Naive B cell (primary cell): ENCODE results near the gene PCDHB9. TPM values are rescaled to one million over a fixed set of nuclear protein-coding genes. Genes with fewer than 3 reads are reported as not detected.
"Not testable (repeated sequence)": the region's sequence is repeated elsewhere in the genome, so short reads cannot be mapped to it uniquely, and the experiment has no call there.

ENCODE experiments used
- ATAC-seq, 2 donors: fragments of 150-1000 bp; cut with Tn5 transposase; 2 replicates each; pipeline ENCODE4 v1.10.0; 2021; ENCODE audit warnings: low read depth in 2 of 2, mild to moderate bottlenecking in 2 of 2, moderate library complexity in 2 of 2
- DNase-seq: peaks from one replicate; pipeline ENCODE4 v3.0.0; 2022
- H3K27ac Mint-ChIP-seq, 6 donors: one replicate each; pipeline ENCODE4 v1.8.0; 2020 to 2022; ENCODE audit warnings: mild to moderate bottlenecking in 6 of 6, mixed read lengths in 6 of 6, moderate library complexity in 5 of 6, inconsistent platforms in 2 of 6
- H3K27me3 Mint-ChIP-seq, 3 donors: one replicate each; pipeline ENCODE4 v1.8.0; 2021 to 2022; ENCODE audit warnings: mixed read lengths in 3 of 3, mild to moderate bottlenecking in 1 of 3
- H3K36me3 Mint-ChIP-seq, 2 donors: one replicate each; pipeline ENCODE4 v1.8.0; 2020 to 2022; ENCODE audit warnings: mixed read lengths in 2 of 2, inconsistent platforms in 1 of 2, mild to moderate bottlenecking in 1 of 2
- H3K4me1 Mint-ChIP-seq, 3 donors: one replicate each; pipeline ENCODE4 v1.8.0; 2020 to 2022; ENCODE audit warnings: mixed read lengths in 3 of 3, inconsistent platforms in 1 of 3, mild to moderate bottlenecking in 1 of 3, moderate library complexity in 1 of 3
- H3K4me3 Mint-ChIP-seq, 8 donors: one replicate each; pipeline ENCODE4 v1.8.0; 2020 to 2022; ENCODE audit warnings: mild to moderate bottlenecking in 8 of 8, mixed read lengths in 8 of 8, moderate library complexity in 8 of 8, inconsistent platforms in 2 of 8
- H3K9me3 Mint-ChIP-seq, 7 donors: one replicate each; pipeline ENCODE4 v1.8.0; 2020 to 2022; ENCODE audit warnings: mixed read lengths in 7 of 7, mild to moderate bottlenecking in 5 of 7, inconsistent platforms in 2 of 7, moderate library complexity in 1 of 7
- polyA plus RNA-seq, 6 donors: library from polyadenylated mRNA; unstranded; fragments of 300-500 nt; fragmentation: Illumina TruSeq; gene quantifications; one replicate each; pipeline ENCODE4 v1.2.3, GENCODE V29; 2021; ENCODE audit warnings: low read depth in 6 of 6

Gene PCDHB9
- polyA plus RNA-seq, 6 donors from 2014 or later: not detected

DNA sequence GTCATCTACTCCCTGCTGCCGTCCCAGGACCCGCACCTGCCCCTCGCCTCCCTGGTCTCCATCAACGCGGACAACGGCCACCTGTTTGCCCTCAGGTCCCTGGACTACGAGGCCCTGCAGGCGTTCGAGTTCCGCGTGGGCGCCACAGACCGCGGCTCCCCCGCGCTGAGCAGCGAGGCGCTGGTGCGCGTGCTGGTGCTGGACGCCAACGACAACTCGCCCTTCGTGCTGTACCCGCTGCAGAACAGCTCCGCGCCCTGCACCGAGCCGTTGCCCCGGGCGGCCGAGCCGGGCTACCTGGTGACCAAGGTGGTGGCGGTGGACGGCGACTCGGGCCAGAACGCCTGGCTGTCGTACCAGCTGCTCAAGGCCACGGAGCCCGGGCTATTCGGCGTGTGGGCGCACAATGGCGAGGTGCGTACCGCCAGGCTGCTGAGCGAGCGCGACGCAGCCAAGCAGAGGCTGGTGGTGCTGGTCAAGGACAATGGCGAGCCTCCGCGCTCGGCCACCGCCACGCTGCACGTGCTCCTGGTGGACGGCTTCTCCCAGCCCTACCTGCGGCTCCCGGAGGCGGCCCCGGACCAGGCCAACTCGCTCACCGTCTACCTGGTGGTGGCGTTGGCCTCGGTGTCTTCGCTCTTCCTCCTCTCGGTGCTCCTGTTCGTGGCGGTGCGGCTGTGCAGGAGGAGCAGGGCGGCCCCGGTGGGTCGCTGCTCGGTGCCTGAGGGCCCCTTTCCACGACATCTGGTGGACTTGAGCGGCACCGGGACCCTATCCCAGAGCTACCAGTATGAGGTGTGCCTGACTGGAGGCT lies 12.5 kb upstream of the PCDHB9 start:
- DNase-seq, H3K27ac Mint-ChIP-seq, H3K4me1 Mint-ChIP-seq, H3K36me3 Mint-ChIP-seq, ATAC-seq: not testable (repeated sequence)
- Mint-ChIP-seq H3K9me3 (peaks cover 0 to 27% (median 14%) of the 10 kb centered on the region in 7 donors), H3K27me3 (peaks cover 12 to 29% (median 14%) of the 10 kb centered on the region in 3 donors), H3K4me3 (peak overlapping the region in 1 of 8 donors; percentile 29)

DNA sequence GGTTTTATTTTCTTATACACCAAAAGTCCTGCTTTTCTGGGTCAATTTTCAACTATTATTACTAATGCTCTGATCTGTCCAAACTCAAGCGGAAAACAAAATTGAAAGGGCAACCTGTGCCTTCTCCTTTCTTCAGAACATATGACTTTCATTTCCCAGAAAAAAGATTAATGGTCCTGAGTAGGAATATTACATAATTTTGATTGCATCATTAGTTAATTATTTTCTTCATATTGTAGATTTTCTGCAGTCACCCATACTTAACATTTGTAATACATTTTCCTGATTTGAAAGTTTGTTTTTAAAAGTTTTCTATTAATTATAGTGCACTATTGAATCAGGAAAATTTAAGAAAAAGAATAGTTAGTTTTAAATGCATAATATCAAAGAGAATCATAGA lies 11.0 kb upstream of the PCDHB9 start:
- H3K9me3 Mint-ChIP-seq: peaks cover 0 to 36% (median 17%) of the 10 kb centered on the region in 7 donors
- no peak overlapping the region for H3K27ac Mint-ChIP-seq
- DNase-seq (no peak), ATAC-seq (no peak)
- peaks cover 0 to 8% (median 4%) of the 10 kb centered on the region in 3 donors for H3K4me1 Mint-ChIP-seq
- peaks cover 0 to 5% of the 10 kb centered on the region in 2 donors for H3K36me3 Mint-ChIP-seq
- no peak overlapping the region for H3K4me3 Mint-ChIP-seq
- H3K27me3 Mint-ChIP-seq: peaks cover 9 to 29% (median 14%) of the 10 kb centered on the region in 3 donors

DNA sequence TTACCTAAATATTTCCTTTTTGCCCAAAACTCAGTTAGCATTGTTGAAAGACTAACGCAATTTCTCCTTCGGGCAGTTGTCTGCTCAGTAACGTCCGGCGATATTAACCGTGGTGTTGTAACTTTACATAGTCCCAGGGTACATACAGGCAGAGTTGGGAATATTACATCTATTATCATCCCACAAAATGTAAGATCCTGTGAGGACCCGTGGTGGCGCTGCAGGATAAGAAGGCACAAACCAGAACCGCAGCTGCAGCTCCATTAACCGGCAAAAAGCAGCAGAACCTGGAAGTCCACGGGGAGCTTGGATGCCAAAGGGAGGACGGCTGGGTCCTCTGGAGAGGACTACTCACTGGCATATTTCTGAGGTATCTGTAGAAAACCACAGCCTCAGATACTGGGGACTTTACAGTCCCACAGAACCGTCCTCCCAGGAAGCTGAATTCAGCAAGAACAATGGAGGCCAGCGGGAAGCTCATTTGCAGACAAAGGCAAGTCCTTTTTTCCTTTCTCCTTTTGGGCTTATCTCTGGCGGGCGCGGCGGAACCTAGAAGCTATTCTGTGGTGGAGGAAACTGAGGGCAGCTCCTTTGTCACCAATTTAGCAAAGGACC lies 9.3 kb upstream of the PCDHB9 start, which contains the start of gene PCDHB8:
PCDHB8 (plus strand) TSS at position 214 of the 615 bp plus-strand sequence; CDS start at position 459, 245 bp downstream.
- not testable (repeated sequence) for H3K27ac Mint-ChIP-seq, ATAC-seq, H3K4me1 Mint-ChIP-seq, DNase-seq, H3K4me3 Mint-ChIP-seq
- peaks cover 13 to 37% (median 17%) of the 10 kb centered on the region in 3 donors for H3K27me3 Mint-ChIP-seq
- peaks cover 1 to 42% (median 20%) of the 10 kb centered on the region in 7 donors for H3K9me3 Mint-ChIP-seq
- peaks cover 7 to 13% of the 10 kb centered on the region in 2 donors for H3K36me3 Mint-ChIP-seq

DNA sequence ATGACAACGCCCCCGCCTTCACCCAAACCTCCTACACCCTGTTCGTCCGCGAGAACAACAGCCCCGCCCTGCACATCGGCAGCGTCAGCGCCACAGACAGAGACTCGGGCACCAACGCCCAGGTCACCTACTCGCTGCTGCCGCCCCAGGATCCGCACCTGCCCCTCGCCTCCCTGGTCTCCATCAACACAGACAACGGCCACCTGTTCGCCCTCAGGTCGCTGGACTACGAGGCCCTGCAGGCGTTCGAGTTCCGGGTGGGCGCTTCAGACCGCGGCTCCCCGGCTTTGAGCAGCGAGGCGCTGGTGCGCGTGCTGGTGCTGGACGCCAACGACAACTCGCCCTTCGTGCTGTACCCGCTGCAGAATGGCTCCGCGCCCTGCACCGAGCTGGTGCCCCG lies 7.6 kb upstream of the PCDHB9 start:
- not testable (repeated sequence) for H3K27ac Mint-ChIP-seq, ATAC-seq, DNase-seq, H3K4me3 Mint-ChIP-seq, H3K4me1 Mint-ChIP-seq
- peaks cover 18 to 32% (median 25%) of the 10 kb centered on the region in 3 donors for H3K27me3 Mint-ChIP-seq
- H3K36me3 Mint-ChIP-seq: peaks cover 8 to 17% of the 10 kb centered on the region in 2 donors
- H3K9me3 Mint-ChIP-seq: peaks cover 5 to 38% (median 22%) of the 10 kb centered on the region in 7 donors

DNA sequence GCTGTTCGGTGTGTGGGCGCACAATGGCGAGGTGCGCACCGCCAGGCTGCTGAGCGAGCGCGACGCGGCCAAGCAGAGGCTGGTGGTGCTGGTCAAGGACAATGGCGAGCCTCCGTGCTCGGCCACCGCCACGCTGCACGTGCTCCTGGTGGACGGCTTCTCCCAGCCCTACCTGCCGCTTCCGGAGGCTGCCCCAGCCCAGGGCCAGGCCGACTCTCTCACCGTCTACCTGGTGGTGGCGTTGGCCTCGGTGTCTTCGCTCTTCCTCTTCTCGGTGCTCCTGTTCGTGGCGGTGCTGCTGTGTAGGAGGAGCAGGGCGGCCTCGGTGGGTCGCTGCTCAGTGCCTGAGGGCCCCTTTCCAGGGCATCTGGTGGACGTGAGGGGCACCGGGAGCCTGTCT lies 7.1 kb upstream of the PCDHB9 start:
- Mint-ChIP-seq H3K36me3 (peaks cover 11 to 17% of the 10 kb centered on the region in 2 donors), H3K27me3 (peaks cover 16 to 37% (median 30%) of the 10 kb centered on the region in 3 donors), H3K9me3 (peaks cover 5 to 41% (median 25%) of the 10 kb centered on the region in 7 donors), H3K27ac (peak overlapping the region in 1 of 6 donors; percentile 89)
- H3K4me3 Mint-ChIP-seq, DNase-seq, ATAC-seq, H3K4me1 Mint-ChIP-seq: not testable (repeated sequence)

DNA sequence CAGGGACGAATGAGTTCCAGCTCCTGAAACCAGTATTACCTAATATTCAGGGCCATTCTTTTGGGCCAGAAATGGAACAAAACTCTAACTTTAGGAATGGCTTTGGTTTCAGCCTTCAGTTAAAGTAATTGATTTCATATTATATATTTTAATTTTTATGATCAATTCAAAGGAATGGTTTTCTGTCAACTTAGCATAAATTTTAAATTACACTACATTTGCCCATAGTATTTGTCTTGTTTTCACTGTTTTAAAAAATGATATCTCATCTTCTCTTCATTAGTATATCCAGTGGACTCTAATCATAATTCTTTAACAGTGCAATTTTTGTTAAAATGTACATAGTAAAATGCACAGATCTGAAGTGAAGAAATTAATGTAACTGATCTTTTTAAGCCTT lies 6.6 kb upstream of the PCDHB9 start:
- ATAC-seq (no peak), DNase-seq (no peak)
- Mint-ChIP-seq H3K36me3 (peaks cover 14 to 17% of the 10 kb centered on the region in 2 donors), H3K27ac (peak overlapping the region in 1 of 6 donors; percentile 89), H3K27me3 (peaks cover 12 to 40% (median 33%) of the 10 kb centered on the region in 3 donors), H3K4me3 (no peak overlapping the region), H3K9me3 (peaks cover 5 to 42% (median 26%) of the 10 kb centered on the region in 7 donors), H3K4me1 (peaks cover 0 to 4% (median 0%) of the 10 kb centered on the region in 3 donors)

DNA sequence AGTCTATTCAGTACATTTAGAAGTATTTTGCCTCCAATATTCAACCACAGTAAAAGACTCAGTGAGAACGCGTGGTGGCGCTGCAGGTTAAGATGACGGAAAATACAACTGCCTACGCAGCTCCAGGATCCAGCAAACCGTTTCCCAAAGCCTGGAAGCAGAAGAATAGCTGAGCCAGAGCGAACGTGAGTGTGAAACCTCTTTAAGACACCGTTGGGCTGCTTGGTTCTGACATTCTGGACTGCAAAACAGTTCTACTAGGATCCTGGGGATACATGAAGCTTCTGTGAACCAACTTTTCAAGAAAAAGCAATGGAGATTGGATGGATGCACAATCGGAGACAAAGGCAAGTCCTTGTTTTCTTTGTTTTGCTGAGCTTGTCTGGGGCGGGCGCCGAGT lies 4.7 kb upstream of the PCDHB9 start, which contains the start of gene PCDHB16:
PCDHB16 (plus strand) TSS at position 140 of the 400 bp plus-strand sequence; CDS start at position 313, 173 bp downstream.
- DNase-seq (no peak), ATAC-seq (no peak)
- Mint-ChIP-seq H3K27ac (peak within 1 kb of the TSS in 1 of 6 donors; percentile 15), H3K36me3 (peaks cover 22 to 28% of the 10 kb centered on the region in 2 donors), H3K9me3 (peaks cover 8 to 54% (median 35%) of the 10 kb centered on the region in 7 donors), H3K4me3 (no peak within 1 kb of the TSS), H3K4me1 (peaks cover 5 to 8% (median 5%) of the 10 kb centered on the region in 3 donors), H3K27me3 (peaks cover 27 to 56% (median 44%) of the 10 kb centered on the region in 3 donors)

DNA sequence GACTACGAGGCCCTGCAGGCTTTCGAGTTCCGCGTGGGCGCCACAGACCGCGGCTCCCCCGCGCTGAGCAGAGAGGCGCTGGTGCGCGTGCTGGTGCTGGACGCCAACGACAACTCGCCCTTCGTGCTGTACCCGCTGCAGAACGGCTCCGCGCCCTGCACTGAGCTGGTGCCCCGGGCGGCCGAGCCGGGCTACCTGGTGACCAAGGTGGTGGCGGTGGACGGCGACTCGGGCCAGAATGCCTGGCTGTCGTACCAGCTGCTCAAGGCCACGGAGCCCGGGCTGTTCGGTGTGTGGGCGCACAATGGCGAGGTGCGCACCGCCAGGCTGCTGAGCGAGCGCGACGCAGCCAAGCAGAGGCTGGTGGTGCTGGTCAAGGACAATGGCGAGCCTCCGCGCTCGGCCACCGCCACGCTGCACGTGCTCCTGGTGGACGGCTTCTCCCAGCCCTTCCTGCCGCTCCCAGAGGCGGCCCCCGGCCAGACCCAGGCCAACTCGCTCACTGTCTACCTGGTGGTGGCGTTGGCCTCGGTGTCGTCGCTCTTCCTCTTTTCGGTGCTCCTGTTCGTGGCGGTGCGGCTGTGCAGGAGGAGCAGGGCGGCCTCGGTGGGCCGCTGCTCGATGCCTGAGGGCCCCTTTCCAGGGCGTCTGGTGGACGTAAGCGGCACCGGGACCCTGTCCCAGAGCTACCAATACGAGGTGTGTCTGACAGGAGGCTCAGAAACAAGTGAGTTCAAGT lies 2.7 kb upstream of the PCDHB9 start:
- H3K9me3 Mint-ChIP-seq: peaks cover 10 to 68% (median 44%) of the 10 kb centered on the region in 7 donors
- peak overlapping the region in 1 of 6 donors; percentile 73 for H3K27ac Mint-ChIP-seq
- not testable (repeated sequence) for H3K4me1 Mint-ChIP-seq, DNase-seq, ATAC-seq
- peaks cover 26 to 36% of the 10 kb centered on the region in 2 donors for H3K36me3 Mint-ChIP-seq
- peak overlapping the region in 2 of 8 donors; percentile 17 to 30 for H3K4me3 Mint-ChIP-seq
- peaks cover 32 to 71% (median 57%) of the 10 kb centered on the region in 3 donors for H3K27me3 Mint-ChIP-seq

DNA sequence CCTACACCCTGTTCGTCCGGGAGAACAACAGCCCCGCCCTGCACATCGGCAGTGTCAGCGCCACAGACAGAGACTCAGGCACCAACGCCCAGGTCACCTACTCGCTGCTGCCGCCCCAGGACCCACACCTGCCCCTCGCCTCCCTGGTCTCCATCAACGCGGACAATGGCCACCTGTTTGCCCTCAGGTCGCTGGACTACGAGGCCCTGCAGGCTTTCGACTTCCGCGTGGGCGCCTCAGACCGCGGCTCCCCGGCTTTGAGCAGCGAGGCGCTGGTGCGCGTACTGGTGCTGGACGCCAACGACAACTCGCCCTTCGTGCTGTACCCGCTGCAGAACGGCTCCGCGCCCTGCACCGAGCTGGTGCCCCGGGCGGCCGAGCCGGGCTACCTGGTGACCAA lies 1.7 kb downstream of the PCDHB9 start:
- Mint-ChIP-seq H3K27me3 (peaks cover 35 to 78% (median 46%) of the 10 kb centered on the region in 3 donors), H3K36me3 (peaks cover 18 to 43% of the 10 kb centered on the region in 2 donors)
- H3K4me3 Mint-ChIP-seq: not testable (repeated sequence)

DNA sequence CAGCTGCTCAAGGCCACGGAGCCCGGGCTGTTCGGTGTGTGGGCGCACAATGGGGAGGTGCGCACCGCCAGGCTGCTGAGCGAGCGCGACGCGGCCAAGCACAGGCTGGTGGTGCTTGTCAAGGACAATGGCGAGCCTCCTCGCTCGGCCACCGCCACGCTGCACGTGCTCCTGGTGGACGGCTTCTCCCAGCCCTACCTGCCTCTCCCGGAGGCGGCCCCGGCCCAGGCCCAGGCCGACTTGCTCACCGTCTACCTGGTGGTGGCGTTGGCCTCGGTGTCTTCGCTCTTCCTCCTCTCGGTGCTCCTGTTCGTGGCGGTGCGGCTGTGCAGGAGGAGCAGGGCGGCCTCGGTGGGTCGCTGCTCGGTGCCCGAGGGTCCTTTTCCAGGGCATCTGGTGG lies 2.2 kb downstream of the PCDHB9 start:
- DNase-seq, H3K4me3 Mint-ChIP-seq, ATAC-seq, H3K4me1 Mint-ChIP-seq: not testable (repeated sequence)
- peaks cover 35 to 77% (median 46%) of the 10 kb centered on the region in 3 donors for H3K27me3 Mint-ChIP-seq
- H3K27ac Mint-ChIP-seq: peak overlapping the region in 1 of 6 donors; percentile 59
- H3K36me3 Mint-ChIP-seq: peaks cover 18 to 43% of the 10 kb centered on the region in 2 donors
- H3K9me3 Mint-ChIP-seq: peaks cover 7 to 74% (median 46%) of the 10 kb centered on the region in 7 donors

More for the DNA sequence above, 1.7 kb downstream of the PCDHB9 start:
- ATAC-seq, H3K4me1 Mint-ChIP-seq, DNase-seq, H3K27ac Mint-ChIP-seq: not testable (repeated sequence)
- H3K9me3 Mint-ChIP-seq: peaks cover 7 to 74% (median 46%) of the 10 kb centered on the region in 7 donors

DNA sequence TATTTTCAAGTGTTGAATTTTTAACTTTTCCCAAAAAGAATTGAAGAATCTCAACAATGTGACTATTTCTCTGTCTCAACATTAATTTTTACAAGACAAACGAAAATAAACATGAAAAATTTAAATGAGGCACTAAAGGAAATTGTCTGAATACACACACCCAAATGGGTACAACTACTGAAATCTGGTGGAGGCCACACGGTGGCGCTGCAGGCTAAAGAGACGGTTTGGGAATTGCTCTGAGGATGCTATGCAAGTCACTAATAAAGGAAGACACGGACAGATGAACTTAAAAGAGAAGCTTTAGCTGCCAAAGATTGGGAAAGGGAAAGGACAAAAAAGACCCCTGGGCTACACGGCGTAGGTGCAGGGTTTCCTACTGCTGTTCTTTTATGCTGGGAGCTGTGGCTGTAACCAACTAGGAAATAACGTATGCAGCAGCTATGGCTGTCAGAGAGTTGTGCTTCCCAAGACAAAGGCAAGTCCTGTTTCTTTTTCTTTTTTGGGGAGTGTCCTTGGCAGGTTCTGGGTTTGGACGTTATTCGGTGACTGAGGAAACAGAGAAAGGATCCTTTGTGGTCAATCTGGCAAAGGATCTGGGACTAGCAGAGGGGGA lies 5.3 kb downstream of the PCDHB9 start, which contains the start of gene PCDHB10:
PCDHB10 (plus strand) TSS at position 244 of the 616 bp plus-strand sequence; CDS start at position 444, 200 bp downstream.
- H3K27me3 Mint-ChIP-seq: peaks cover 23 to 53% (median 28%) of the 10 kb centered on the region in 3 donors
- peaks cover 0 to 2% (median 0%) of the 10 kb centered on the region in 3 donors for H3K4me1 Mint-ChIP-seq
- DNase-seq: no peak
- no peak for ATAC-seq
- peaks cover 7 to 78% (median 55%) of the 10 kb centered on the region in 7 donors for H3K9me3 Mint-ChIP-seq
- H3K27ac Mint-ChIP-seq: no peak within 1 kb of the TSS
- peaks cover 12 to 44% of the 10 kb centered on the region in 2 donors for H3K36me3 Mint-ChIP-seq
- H3K4me3 Mint-ChIP-seq: peak within 1 kb of the TSS in 2 of 8 donors; percentile 8 to 45

DNA sequence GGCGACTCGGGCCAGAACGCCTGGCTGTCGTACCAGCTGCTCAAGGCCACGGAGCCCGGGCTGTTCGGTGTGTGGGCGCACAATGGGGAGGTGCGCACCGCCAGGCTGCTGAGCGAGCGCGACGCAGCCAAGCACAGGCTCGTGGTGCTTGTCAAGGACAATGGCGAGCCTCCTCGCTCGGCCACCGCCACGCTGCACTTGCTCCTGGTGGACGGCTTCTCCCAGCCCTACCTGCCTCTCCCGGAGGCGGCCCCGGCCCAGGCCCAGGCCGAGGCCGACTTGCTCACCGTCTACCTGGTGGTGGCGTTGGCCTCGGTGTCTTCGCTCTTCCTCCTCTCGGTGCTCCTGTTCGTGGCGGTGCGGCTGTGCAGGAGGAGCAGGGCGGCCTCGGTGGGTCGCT lies 7.4 kb downstream of the PCDHB9 start:
- ATAC-seq, H3K27ac Mint-ChIP-seq, H3K4me1 Mint-ChIP-seq, DNase-seq, H3K4me3 Mint-ChIP-seq: not testable (repeated sequence)
- peaks cover 14 to 48% of the 10 kb centered on the region in 2 donors for H3K36me3 Mint-ChIP-seq
- H3K27me3 Mint-ChIP-seq: peaks cover 22 to 58% (median 33%) of the 10 kb centered on the region in 3 donors
- peaks cover 8 to 85% (median 48%) of the 10 kb centered on the region in 7 donors for H3K9me3 Mint-ChIP-seq
